Spinal cord (tissue), 10 donors: ENCODE results near the gene KLHDC7B. TPM values are rescaled to one million over a fixed set of nuclear protein-coding genes. Genes with fewer than 3 reads are reported as not detected.

Experiments
- DNase-seq, 6 donors: peaks; one replicate each; pipeline versions ENCODE4 v3.0.0 to v3.0.0-alpha.2; 2013 to 2015; ENCODE audit warnings: low spot score in 6 of 6, low read depth in 4 of 6
- H3K27ac ChIP-seq: one replicate; pipeline ENCODE4 v1.5.1; 2013; ENCODE audit warnings: low read depth, low read length, control low read depth
- H3K27me3 ChIP-seq: one replicate; pipeline ENCODE4 v1.6.1; 2013; ENCODE audit warnings: low read length; ENCODE audit not compliant: control insufficient read depth, insufficient read depth
- H3K36me3 ChIP-seq: one replicate; pipeline ENCODE4 v1.6.1; 2013; ENCODE audit warnings: low read length; ENCODE audit not compliant: control insufficient read depth, insufficient read depth
- H3K4me1 ChIP-seq: one replicate; pipeline ENCODE4 v1.6.1; 2013; ENCODE audit warnings: low read length; ENCODE audit not compliant: control insufficient read depth, insufficient read depth
- H3K4me3 ChIP-seq: one replicate; pipeline ENCODE4 v1.5.1; 2013; ENCODE audit warnings: low read depth, low read length, control low read depth
- H3K9me3 ChIP-seq: one replicate; pipeline ENCODE4 v1.6.1; 2013; ENCODE audit warnings: low read length; ENCODE audit not compliant: control insufficient read depth, insufficient read depth
- WGBS: methylation state at CpG from one replicate; pipeline ENCODE4 v1.1.5; 2013; ENCODE audit warnings: missing lambda C conversion rate; ENCODE audit not compliant: insufficient coverage; 5-methylcytosine and 5-hydroxymethylcytosine counted together
- polyA plus RNA-seq, 2 donors: library from polyadenylated mRNA; unstranded; fragments of 120-200 nt; gene quantifications; one replicate each; pipeline ENCODE4 v1.2.1, GENCODE V29; 2013; ENCODE audit not compliant: insufficient read length in 2 of 2
- total RNA-seq, 2 donors: library from RNA; depleted of rRNA in 1 of 2; stranded (reverse); fragments of 120-200 nt in 1 of 2; fragments of >200 nt in 1 of 2; gene quantifications; one replicate each; pipeline versions ENCODE4 v1.2.3 to v1.2.4, GENCODE V29; 2013 to 2014
- donor health status: healthy.

KLHDC7B gene
- total and polyA plus RNA-seq, 4 donors, result 0.06 to 0.22 TPM; not detected in 2

DNA sequence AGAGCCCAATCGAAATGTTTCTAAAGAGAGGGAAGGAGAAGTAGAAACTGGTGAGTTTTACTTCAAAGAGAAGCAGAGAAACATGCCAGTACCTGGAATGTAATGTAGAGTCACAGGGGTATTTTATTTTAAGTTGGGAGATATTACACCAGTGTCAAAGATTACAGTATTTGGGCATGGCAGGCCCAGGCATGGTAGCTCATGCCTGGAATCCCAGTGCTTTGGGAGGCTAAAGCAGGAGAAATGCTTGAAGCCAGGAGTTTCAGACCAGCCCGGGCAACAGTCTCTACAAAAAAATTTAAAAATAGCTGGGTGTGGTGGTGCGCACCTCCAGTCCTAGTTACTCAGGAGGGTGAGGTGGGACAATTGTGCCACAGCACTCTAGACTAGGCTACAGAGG is 14.3 kb downstream of the KLHDC7B start:
- Histone ChIP-seq H3K4me3 (no peak overlapping the region), H3K4me1 (peaks cover 15% of the 10 kb centered on the region), H3K27me3 (no peaks in the 10 kb centered on the region), H3K27ac (no peak overlapping the region), H3K36me3 (no peaks in the 10 kb centered on the region), H3K9me3 (no peaks in the 10 kb centered on the region)
- DNase-seq, result no peak
- WGBS, result 87% methylated on average over 1 of the region's 3 CpGs

DNA sequence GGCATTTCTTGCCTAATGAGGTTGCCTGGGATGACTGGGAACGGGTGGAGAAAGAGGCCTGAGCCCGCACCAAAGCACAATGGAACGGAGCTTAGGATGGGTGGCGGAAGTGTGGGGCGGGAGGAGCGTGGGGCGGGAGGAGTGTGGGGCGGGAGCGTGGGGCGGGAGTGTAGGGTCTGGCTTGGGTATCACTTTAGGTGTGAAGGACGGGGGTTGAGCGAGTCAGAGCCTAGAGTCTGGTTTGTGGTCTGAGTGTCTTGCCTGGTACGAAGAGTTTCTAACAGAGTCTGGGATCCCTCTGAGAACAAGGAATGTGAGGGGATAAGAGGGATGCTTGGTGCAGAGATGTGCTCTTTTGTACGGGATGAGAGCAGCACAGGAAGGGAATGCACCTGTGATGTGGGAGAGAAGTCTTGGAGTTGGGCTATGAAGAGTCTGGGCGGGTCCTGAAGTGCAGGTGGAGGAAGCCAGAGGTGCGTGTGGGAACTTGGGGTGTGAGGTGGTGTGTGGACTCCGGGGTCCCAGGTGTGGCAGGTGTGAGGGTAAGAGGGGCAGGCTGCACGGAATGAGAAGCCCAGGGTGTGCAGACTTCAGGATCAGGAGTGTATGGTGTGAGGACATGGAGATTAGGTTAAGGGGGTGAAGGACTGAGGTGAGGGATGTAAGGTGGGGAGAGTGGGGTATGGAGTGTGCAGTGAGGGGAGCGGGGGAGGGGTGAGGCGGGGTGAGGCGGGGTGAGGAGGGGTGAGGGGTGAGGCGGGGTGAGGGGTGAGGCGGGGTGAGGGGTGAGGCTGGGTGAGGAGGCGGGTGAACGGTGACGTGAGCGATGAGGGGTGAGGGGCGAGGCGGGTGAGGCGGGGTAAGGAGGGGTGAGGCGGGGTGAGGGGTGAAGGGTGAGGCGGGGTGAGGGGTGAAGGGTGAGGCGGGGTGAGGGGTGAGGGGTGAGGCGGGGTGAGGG is 16.0 kb downstream of the KLHDC7B start:
- DNase-seq, result no peak
- H3K27ac ChIP-seq, result no peak overlapping the region
- peaks cover 15% of the 10 kb centered on the region for H3K4me1 ChIP-seq
- H3K9me3 ChIP-seq, result no peaks in the 10 kb centered on the region
- no peaks in the 10 kb centered on the region for H3K36me3 ChIP-seq
- no peaks in the 10 kb centered on the region for H3K27me3 ChIP-seq
- WGBS, result 70% methylated on average over 18 of the region's 34 CpGs
- H3K4me3 ChIP-seq, result no peak overlapping the region

GRCh38 chr22:50562523-50563412 is 17.1 kb downstream of the KLHDC7B start, which contains the start of gene SYCE3:
SYCE3 (minus strand) TSS chr22:50562919; CDS start chr22:50556405, 6,514 bp downstream.
- DNase-seq, result peak; percentile 79 to 98 (median 92)
- Histone ChIP-seq H3K4me1 (peaks cover 15% of the 10 kb centered on the region), H3K36me3 (peaks cover 2% of the 10 kb centered on the region), H3K27me3 (no peaks in the 10 kb centered on the region), H3K9me3 (no peaks in the 10 kb centered on the region), H3K27ac (no peak within 1 kb of the TSS), H3K4me3 (peak within 1 kb of the TSS; percentile 79)
- under 1% methylated on average over 52 of the region's 61 CpGs for WGBS

GRCh38 chr22:50563413-50564160 is 17.9 kb downstream of the KLHDC7B start:
- 17% methylated on average over 15 of the region's 17 CpGs for WGBS

DNA sequence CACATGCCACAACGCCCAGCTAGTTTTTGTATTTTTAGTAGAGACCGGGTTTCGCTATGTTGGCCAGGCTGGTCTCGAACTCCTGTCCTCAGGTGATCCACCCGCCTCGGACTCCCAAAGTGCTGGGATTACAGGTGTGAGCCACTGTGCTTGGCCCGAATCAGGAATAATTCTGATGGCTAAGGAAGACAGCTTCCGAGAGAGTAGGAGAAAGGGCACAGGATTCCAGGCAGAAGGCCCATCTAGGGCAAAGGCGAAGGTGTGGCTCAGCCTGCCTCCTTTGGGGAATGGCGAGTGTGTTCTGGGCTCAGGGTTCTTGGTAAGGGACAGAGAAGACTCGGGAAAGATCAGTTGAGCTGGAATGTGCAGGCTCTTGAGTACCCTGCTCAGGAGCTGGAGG is 18.6 kb downstream of the KLHDC7B start:
- H3K27ac ChIP-seq, result no peak overlapping the region
- DNase-seq, result no peak
- peaks cover 14% of the 10 kb centered on the region for H3K36me3 ChIP-seq
- no peak overlapping the region for H3K4me3 ChIP-seq
- 87% methylated on average over 9 of the region's 11 CpGs for WGBS
- H3K27me3 ChIP-seq, result no peaks in the 10 kb centered on the region
- peaks cover 15% of the 10 kb centered on the region for H3K4me1 ChIP-seq
- no peaks in the 10 kb centered on the region for H3K9me3 ChIP-seq

More at GRCh38 chr22:50563413-50564160, 17.9 kb downstream of the KLHDC7B start:
- peak in 1 of 6 donors; percentile 27 for DNase-seq
- Histone ChIP-seq H3K36me3 (peaks cover 7% of the 10 kb centered on the region), H3K4me1 (peaks cover 15% of the 10 kb centered on the region), H3K27ac (no peak overlapping the region), H3K4me3 (peak overlapping the region; percentile 79), H3K9me3 (no peaks in the 10 kb centered on the region), H3K27me3 (no peaks in the 10 kb centered on the region)

DNA sequence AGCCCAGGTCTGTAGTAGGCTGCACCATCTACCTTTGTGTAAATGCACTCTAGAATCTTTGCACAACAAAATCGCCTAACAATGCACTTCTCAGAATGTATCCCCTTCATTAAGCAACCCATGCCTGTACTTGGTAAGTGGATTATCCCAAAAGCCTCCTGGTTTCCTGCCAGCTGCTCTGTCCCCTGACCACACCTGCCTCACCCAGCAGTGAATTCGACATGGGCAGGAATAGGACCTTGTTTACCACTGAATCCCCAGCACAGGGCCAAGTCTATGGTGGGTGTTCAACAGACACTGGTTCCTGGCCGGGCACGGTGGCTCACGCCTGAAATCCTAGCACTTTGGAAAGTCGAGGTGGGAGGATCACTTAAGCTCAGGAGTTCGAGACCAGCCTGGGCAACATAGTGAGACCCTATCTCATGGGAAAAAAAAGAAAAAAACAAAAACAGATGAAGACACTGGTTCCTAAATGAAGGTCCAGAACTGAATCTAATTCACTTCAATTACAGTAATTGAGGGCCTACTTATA is 22.1 kb downstream of the KLHDC7B start:
- 93% methylated on average over 6 of the region's 7 CpGs for WGBS
- H3K4me3 ChIP-seq, result no peak overlapping the region

DNA sequence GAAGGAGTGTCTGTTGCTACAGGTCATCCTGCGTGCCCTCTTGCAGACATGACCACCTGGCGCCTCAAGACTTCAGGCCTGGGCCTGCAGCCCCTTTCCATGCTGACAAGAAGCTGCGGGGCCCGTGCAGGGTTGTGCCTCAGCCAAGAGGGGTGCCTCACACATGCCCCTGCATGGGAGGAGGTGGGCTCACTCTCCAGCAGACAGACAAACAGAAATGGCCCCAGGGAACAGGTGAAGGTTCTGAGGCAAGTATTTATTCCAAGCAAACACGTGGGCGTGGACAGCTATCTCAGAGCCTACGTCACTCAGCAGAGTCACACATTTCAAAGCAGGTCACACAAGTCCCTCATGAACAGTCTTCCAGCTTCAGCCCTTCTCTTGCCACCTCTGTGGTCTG is 22.9 kb downstream of the KLHDC7B start:
- Histone ChIP-seq H3K9me3 (no peaks in the 10 kb centered on the region), H3K36me3 (peaks cover 57% of the 10 kb centered on the region), H3K27ac (no peak overlapping the region), H3K4me1 (peaks cover 12% of the 10 kb centered on the region), H3K27me3 (no peaks in the 10 kb centered on the region), H3K4me3 (no peak overlapping the region)
- no peak for DNase-seq
- WGBS, result 91% methylated on average over 4 of the region's 7 CpGs

More for the DNA sequence above, 22.1 kb downstream of the KLHDC7B start:
- H3K27me3 ChIP-seq, result no peaks in the 10 kb centered on the region
- H3K36me3 ChIP-seq, result peaks cover 48% of the 10 kb centered on the region
- no peak for DNase-seq
- H3K9me3 ChIP-seq, result no peaks in the 10 kb centered on the region
- H3K27ac ChIP-seq, result no peak overlapping the region
- H3K4me1 ChIP-seq, result peaks cover 15% of the 10 kb centered on the region

GRCh38 chr22:50569041-50569459 is 23.4 kb downstream of the KLHDC7B start:
- H3K9me3 ChIP-seq, result no peaks in the 10 kb centered on the region

More at GRCh38 chr22:50569041-50569459, 23.4 kb downstream of the KLHDC7B start:
- peaks cover 61% of the 10 kb centered on the region for H3K36me3 ChIP-seq
- H3K27me3 ChIP-seq, result no peaks in the 10 kb centered on the region
- peaks cover 12% of the 10 kb centered on the region for H3K4me1 ChIP-seq
- no peak for DNase-seq
- WGBS, result 86% methylated on average over 7 of the region's 8 CpGs
- no peak overlapping the region for H3K27ac ChIP-seq
- H3K4me3 ChIP-seq, result no peak overlapping the region
